ENCODE measurements around the gene SLC24A2.

Gene SLC24A2

GRCh38 chr9:19769213-19769612 lies 19.6 kb downstream of the SLC24A2 start:
- no peaks in the 10 kb centered on the region for H4K20me1 ChIP-seq (ENCODE audit: insufficient read depth, low read length)
- no peaks in the 10 kb centered on the region for H3K4me1 ChIP-seq (ENCODE audit: insufficient read depth, low read length, severe bottlenecking)
- no peaks in the 10 kb centered on the region for H3K9me3 ChIP-seq (ENCODE audit: low read length)
- H3K9me2 ChIP-seq (ENCODE audit: low read depth, low read length), result no peaks in the 10 kb centered on the region
- H3K27me3 ChIP-seq (ENCODE audit: insufficient read depth, low read length), result no peaks in the 10 kb centered on the region
- no peak overlapping the region for H3K4me3 ChIP-seq (ENCODE audit: low read depth, low read length, poor library complexity, severe bottlenecking)
- H3K27ac ChIP-seq (ENCODE audit: low read depth, low read length, poor library complexity, severe bottlenecking), result no peak overlapping the region
- H2AFZ ChIP-seq (ENCODE audit: low read length), result no peak overlapping the region
- H3K4me2 ChIP-seq (ENCODE audit: low read length), result no peak overlapping the region
- no peak overlapping the region for H3K9ac ChIP-seq (ENCODE audit: low read length)
- no peaks in the 10 kb centered on the region for H3F3A ChIP-seq (ENCODE audit: insufficient read depth, low read length)
- H3K79me2 ChIP-seq (ENCODE audit: insufficient read depth, low read length), result no peaks in the 10 kb centered on the region
- no peaks in the 10 kb centered on the region for H3K36me3 ChIP-seq (ENCODE audit: insufficient read depth, low read length)
- TF ChIP-seq EZH2 (IDR thresholded peaks at IDR 0.05; ENCODE audit: borderline replicate concordance, low read length) (no peak), CTCF (IDR thresholded peaks at IDR 0.05; ENCODE audit: low read length) (no peak)

- H2AFZ ChIP-seq (ENCODE audit: low read length), result no peak overlapping the region
- H3K4me1 ChIP-seq (ENCODE audit: insufficient read depth, low read length, severe bottlenecking), result no peaks in the 10 kb centered on the region
- H3K9me2 ChIP-seq (ENCODE audit: low read depth, low read length), result no peaks in the 10 kb centered on the region
- no peaks in the 10 kb centered on the region for H3K9me3 ChIP-seq (ENCODE audit: low read length)
- TF ChIP-seq EZH2 (IDR thresholded peaks at IDR 0.05; ENCODE audit: borderline replicate concordance, low read length) (no peak), CTCF (IDR thresholded peaks at IDR 0.05; ENCODE audit: low read length) (no peak)
- H3K4me3 ChIP-seq (ENCODE audit: low read depth, low read length, poor library complexity, severe bottlenecking), result no peak overlapping the region
- H4K20me1 ChIP-seq (ENCODE audit: insufficient read depth, low read length), result no peaks in the 10 kb centered on the region
- H3K27me3 ChIP-seq (ENCODE audit: insufficient read depth, low read length), result no peaks in the 10 kb centered on the region
- H3K4me2 ChIP-seq (ENCODE audit: low read length), result no peak overlapping the region
- H3K79me2 ChIP-seq (ENCODE audit: insufficient read depth, low read length), result no peaks in the 10 kb centered on the region
- H3K27ac ChIP-seq (ENCODE audit: low read depth, low read length, poor library complexity, severe bottlenecking), result no peak overlapping the region
- H3F3A ChIP-seq (ENCODE audit: insufficient read depth, low read length), result no peaks in the 10 kb centered on the region
- no peaks in the 10 kb centered on the region for H3K36me3 ChIP-seq (ENCODE audit: insufficient read depth, low read length)
- no peak overlapping the region for H3K9ac ChIP-seq (ENCODE audit: low read length)
Observed at GRCh38 chr9:19768798-19769197, 20.0 kb downstream of the SLC24A2 start.

- no peak overlapping the region for H2AFZ ChIP-seq (ENCODE audit: low read length)
- H3K27ac ChIP-seq (ENCODE audit: low read depth, low read length, poor library complexity, severe bottlenecking), result no peak overlapping the region
- no peak overlapping the region for H3K4me3 ChIP-seq (ENCODE audit: low read depth, low read length, poor library complexity, severe bottlenecking)
- no peaks in the 10 kb centered on the region for H3K4me1 ChIP-seq (ENCODE audit: insufficient read depth, low read length, severe bottlenecking)
- no peak overlapping the region for H3K9ac ChIP-seq (ENCODE audit: low read length)
- no peaks in the 10 kb centered on the region for H4K20me1 ChIP-seq (ENCODE audit: insufficient read depth, low read length)
- TF ChIP-seq EZH2 (IDR thresholded peaks at IDR 0.05; ENCODE audit: borderline replicate concordance, low read length) (no peak), CTCF (IDR thresholded peaks at IDR 0.05; ENCODE audit: low read length) (no peak)
- no peaks in the 10 kb centered on the region for H3K79me2 ChIP-seq (ENCODE audit: insufficient read depth, low read length)
- no peaks in the 10 kb centered on the region for H3K27me3 ChIP-seq (ENCODE audit: insufficient read depth, low read length)
- no peaks in the 10 kb centered on the region for H3K9me2 ChIP-seq (ENCODE audit: low read depth, low read length)
- H3K9me3 ChIP-seq (ENCODE audit: low read length), result no peaks in the 10 kb centered on the region
- H3K36me3 ChIP-seq (ENCODE audit: insufficient read depth, low read length), result no peaks in the 10 kb centered on the region
- no peak overlapping the region for H3K4me2 ChIP-seq (ENCODE audit: low read length)
- no peaks in the 10 kb centered on the region for H3F3A ChIP-seq (ENCODE audit: insufficient read depth, low read length)
Observed at GRCh38 chr9:19759066-19759465, 29.8 kb downstream of the SLC24A2 start.

Measured in OCI-LY1 (cell line).